Measurements from ENCODE around the gene KCNJ16.

KCNJ16 gene

GRCh38 chr17:70134042-70134441 lies 59.0 kb downstream of the KCNJ16 start:
- no peaks in the 10 kb centered on the region for H4K20me1 ChIP-seq (ENCODE audit: control insufficient read depth, insufficient read depth, low read depth, low read length)
- no peaks in the 10 kb centered on the region for H3K27me3 ChIP-seq (ENCODE audit: control insufficient read depth, low read length)
- H3K4me1 ChIP-seq (ENCODE audit: control insufficient read depth, low read length): no peaks in the 10 kb centered on the region
- TF ChIP-seq EZH2phosphoT487 (IDR thresholded peaks at IDR 0.05; ENCODE audit: borderline replicate concordance, low read length) (no peak), CTCF (IDR thresholded peaks at IDR 0.05; ENCODE audit: low read depth, low read length, poor library complexity, severe bottlenecking) (no peak)
- H3K4me2 ChIP-seq (ENCODE audit: low read length): no peak overlapping the region
- H3K9me3 ChIP-seq (ENCODE audit: control insufficient read depth, insufficient read depth, low read length): no peaks in the 10 kb centered on the region
- H3F3A ChIP-seq (ENCODE audit: control insufficient read depth, insufficient read depth): no peaks in the 10 kb centered on the region
- H3K36me3 ChIP-seq (ENCODE audit: control insufficient read depth, low read length): no peaks in the 10 kb centered on the region
- no peak overlapping the region for H3K4me3 ChIP-seq (ENCODE audit: low read length)
- no peak overlapping the region for H3K27ac ChIP-seq (ENCODE audit: low read depth, low read length)
- no peaks in the 10 kb centered on the region for H3K79me2 ChIP-seq (ENCODE audit: control insufficient read depth, low read length)
- no peaks in the 10 kb centered on the region for H3K9me2 ChIP-seq (replicated peaks; ENCODE audit: control insufficient read depth, low read length)

- no peaks in the 10 kb centered on the region for H3K9me2 ChIP-seq (replicated peaks; ENCODE audit: control insufficient read depth, low read length)
- no peaks in the 10 kb centered on the region for H3K79me2 ChIP-seq (ENCODE audit: control insufficient read depth, low read length)
- H3K27ac ChIP-seq (ENCODE audit: low read depth, low read length): no peak overlapping the region
- TF ChIP-seq CTCF (IDR thresholded peaks at IDR 0.05; ENCODE audit: low read depth, low read length, poor library complexity, severe bottlenecking): no peak
- no peak for TF ChIP-seq EZH2phosphoT487 (IDR thresholded peaks at IDR 0.05; ENCODE audit: borderline replicate concordance, low read length)
- H4K20me1 ChIP-seq (ENCODE audit: control insufficient read depth, insufficient read depth, low read depth, low read length): no peaks in the 10 kb centered on the region
- no peaks in the 10 kb centered on the region for H3F3A ChIP-seq (ENCODE audit: control insufficient read depth, insufficient read depth)
- no peak overlapping the region for H3K4me3 ChIP-seq (ENCODE audit: low read length)
- no peak overlapping the region for H3K4me2 ChIP-seq (ENCODE audit: low read length)
- H3K9me3 ChIP-seq (ENCODE audit: control insufficient read depth, insufficient read depth, low read length): no peaks in the 10 kb centered on the region
- H3K27me3 ChIP-seq (ENCODE audit: control insufficient read depth, low read length): no peaks in the 10 kb centered on the region
- no peaks in the 10 kb centered on the region for H3K36me3 ChIP-seq (ENCODE audit: control insufficient read depth, low read length)
- H3K4me1 ChIP-seq (ENCODE audit: control insufficient read depth, low read length): no peaks in the 10 kb centered on the region
Measured at GRCh38 chr17:70134777-70135176, 59.8 kb downstream of the KCNJ16 start.

GRCh38 chr17:70136131-70136530 lies 61.1 kb downstream of the KCNJ16 start:
- H3K4me2 ChIP-seq (ENCODE audit: low read length): no peak overlapping the region

More at GRCh38 chr17:70136131-70136530, 61.1 kb downstream of the KCNJ16 start:
- Histone ChIP-seq H3K9me2 (replicated peaks; ENCODE audit: control insufficient read depth, low read length) (no peaks in the 10 kb centered on the region), H3K4me1 (ENCODE audit: control insufficient read depth, low read length) (no peaks in the 10 kb centered on the region), H3K27ac (ENCODE audit: low read depth, low read length) (no peak overlapping the region), H3K27me3 (ENCODE audit: control insufficient read depth, low read length) (no peaks in the 10 kb centered on the region), H3K79me2 (ENCODE audit: control insufficient read depth, low read length) (no peaks in the 10 kb centered on the region), H3K36me3 (ENCODE audit: control insufficient read depth, low read length) (no peaks in the 10 kb centered on the region), H4K20me1 (ENCODE audit: control insufficient read depth, insufficient read depth, low read depth, low read length) (no peaks in the 10 kb centered on the region), H3K4me3 (ENCODE audit: low read length) (no peak overlapping the region), H3F3A (ENCODE audit: control insufficient read depth, insufficient read depth) (no peaks in the 10 kb centered on the region), H3K9me3 (ENCODE audit: control insufficient read depth, insufficient read depth, low read length) (no peaks in the 10 kb centered on the region)
- TF ChIP-seq EZH2phosphoT487 (IDR thresholded peaks at IDR 0.05; ENCODE audit: borderline replicate concordance, low read length): no peak
- TF ChIP-seq CTCF (IDR thresholded peaks at IDR 0.05; ENCODE audit: low read depth, low read length, poor library complexity, severe bottlenecking): no peak
